ENCODE data around the gene ZNF175.
"Not testable (repeated sequence)": the region's sequence is repeated elsewhere in the genome, so short reads cannot be mapped to it uniquely, and the experiment has no call there.

ZNF175 gene

DNA sequence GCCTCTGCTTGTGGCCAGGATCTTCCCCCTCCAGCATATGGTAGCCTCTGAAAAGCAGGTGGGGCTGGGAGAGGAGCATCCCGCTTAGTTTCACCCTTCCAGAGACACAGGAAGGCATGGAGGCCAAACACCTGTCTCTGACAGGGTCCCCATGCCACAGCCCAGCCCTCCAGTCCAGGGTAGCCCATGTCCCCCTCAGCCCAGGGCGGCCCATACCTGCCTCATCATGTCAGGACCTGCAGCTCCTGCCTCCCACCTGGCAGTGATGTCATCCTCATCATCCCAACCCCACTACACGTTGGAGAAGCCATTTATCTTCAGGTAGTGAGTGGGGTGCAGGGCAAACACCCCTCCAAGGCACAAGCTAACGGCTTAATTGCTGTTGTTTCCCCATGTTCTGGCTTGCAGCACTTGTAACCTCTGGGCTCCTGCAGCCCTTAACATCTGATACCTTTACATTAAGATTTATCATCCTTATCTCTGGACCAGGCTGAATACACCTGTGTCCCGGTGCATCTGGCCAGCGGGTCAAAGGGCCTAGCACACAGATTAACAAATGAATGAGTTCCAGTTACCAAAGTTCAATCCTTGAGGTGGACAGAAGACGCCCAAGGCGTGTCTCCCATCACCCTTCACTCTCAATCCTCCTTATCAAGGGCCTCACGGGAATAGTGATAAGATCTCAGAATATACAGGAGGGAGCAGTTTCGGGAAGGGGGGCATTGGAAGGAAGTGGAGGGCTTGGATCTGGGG, 22.2 kb downstream of the ZNF175 start:
- no peak for DNase-seq

DNA sequence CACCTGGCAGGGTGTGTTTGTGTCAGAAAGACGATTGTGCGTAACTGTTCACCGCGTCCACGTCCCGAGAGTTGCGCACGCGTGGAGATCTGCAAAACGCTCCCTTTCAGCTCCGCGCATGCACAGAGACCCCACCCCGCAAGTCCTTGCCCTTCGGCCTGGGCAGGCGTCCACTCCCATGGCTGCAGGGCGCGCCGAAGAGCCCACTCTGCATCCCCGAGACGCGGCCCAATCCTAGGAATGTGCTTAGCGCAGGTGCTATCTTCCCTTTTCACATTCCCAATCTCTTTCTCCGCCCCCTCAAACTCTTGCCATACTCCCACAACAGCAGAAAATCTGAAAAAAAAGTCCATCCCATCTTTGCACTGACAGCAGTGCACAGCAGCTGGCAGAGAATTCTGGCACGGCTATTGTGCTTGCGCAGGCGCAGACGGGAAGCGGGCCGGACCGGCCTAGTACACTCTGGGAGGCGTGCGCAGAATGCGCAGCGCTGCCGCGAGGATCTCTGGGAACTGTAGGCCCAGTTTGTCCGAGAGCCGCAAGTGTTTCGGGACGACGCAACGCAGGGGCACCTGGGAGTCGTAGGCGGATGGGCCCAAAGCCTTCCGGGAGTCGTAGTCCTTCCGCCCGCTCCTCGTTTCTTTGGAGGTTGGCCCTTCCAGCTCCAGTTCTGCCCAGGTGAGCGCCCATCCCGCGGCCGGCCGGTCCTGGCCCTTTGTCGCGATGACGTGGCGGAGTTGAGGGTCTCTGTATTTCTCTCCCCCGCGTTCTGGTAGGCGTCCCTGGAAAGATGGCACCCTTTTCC, 23.1 kb downstream of the ZNF175 start:
- DNase-seq = peak; percentile 89

DNA sequence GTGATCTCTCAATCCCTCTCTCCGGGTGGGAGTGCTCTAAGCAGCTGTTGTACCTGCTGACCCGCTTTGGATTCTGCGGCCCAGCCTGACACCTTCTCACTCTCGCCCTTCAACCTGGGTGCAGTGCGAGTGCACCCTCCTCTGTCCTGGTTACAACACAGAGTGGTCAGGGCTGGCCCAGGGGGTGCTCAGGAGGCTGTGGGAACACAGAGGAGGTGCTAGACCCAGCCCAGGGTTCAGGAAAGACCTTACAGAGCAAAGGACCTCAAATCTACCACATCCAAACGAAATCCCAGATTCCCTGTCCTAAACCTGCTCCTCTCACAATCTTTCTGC, 23.7 kb downstream of the ZNF175 start:
- no peak for DNase-seq

DNA sequence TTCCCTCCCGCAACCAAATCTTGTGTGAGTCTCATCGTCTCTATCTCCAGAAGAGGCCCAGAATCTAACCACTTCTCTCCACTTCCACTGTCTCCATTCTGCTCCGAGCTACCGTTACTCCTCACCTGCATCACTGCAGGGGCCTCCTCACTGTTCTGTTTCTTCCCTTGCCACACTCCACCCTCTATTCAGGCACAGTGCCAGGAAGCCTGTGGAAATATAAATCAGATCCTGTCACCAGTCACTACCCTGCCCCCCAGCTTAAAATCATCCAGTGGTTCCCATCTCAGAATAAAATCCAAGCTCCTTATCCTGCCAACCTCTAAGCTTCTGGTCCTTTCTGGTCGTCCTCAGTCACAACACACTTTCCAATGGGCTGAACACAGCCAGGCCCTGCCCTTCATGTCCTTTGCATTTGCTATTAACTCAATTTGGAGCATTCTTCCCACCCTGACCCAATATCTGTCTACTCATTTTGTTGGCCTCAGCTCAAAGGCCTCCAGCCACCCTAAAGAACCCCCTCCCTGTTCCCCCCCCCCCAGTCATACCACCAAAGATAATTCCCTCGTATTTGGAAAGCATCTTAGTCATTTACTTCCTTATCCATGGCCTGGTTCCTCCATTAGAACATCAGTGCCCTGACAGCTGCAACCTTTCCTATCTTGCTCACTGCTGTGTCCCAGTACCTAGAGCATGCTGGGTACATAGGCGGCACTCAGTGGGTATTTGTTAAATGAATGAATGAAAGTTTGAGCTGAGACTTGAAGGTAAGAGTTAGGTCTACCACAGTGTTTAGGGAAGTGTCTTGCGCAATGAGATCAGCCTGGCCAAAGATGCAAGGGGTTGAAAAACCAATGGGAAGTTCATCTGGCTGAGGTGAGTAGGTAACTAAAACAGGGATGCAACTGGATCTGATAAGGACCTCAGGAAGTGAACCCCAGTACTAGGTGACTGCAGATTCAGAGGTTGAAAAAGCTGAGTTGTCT, 24.4 kb downstream of the ZNF175 start:
- DNase-seq = no peak

DNA sequence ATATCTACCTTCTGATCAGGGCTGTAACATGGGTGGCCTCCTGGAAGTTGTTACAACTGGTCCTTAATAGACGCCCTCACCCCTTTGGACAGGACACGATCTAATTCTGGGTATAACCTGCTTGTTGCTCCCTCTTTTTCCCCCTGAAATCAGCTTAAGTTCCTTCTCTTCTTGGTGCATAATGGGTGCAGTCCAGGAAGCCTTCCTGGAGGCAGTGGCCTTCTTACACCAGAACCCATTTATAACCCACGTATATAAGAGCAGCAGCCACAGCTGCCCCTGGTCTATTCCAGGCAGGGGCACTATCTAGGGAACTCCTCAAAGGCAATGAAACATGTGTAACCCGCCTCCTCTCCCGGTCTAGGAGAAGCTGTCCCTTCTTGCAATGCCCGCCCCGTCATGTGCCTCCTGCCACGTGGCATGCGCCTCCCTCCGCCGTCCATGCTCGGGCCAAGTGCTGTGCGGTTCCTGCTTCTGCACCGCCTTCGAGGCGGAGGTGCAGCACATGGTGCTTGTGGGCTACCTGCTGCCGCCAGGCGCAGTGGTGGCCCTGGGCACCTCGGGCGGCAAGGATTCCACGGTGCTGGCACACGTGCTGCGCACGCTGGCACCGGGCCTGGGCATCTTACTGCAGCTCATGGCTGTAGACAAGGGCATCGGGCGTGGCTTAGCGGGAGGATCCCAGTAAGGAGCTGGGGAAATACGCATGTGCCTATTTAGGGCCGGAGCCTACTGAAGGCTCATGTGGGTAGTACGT, 27.3 kb downstream of the ZNF175 start:
- no peak for DNase-seq

DNA sequence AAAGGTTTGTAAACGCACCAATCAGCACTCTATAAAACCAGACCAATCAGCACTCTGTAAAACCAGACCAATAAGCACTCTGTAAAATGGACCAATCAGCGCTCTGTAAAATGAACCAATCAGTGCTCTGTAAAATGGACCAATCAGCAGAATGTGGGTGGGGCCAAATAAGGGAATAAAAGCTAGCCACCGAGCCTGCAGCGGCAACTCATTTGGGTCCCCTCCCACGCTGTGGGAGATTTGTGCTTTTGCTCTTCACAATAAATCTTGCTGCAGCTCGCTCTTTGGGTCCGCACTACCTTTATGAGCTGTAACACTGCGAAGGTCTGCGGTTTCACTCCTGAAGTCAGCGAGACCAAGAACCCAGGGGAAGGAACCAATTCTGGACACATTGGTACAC, 28.0 kb downstream of the ZNF175 start:
- DNase-seq = no peak

DNA sequence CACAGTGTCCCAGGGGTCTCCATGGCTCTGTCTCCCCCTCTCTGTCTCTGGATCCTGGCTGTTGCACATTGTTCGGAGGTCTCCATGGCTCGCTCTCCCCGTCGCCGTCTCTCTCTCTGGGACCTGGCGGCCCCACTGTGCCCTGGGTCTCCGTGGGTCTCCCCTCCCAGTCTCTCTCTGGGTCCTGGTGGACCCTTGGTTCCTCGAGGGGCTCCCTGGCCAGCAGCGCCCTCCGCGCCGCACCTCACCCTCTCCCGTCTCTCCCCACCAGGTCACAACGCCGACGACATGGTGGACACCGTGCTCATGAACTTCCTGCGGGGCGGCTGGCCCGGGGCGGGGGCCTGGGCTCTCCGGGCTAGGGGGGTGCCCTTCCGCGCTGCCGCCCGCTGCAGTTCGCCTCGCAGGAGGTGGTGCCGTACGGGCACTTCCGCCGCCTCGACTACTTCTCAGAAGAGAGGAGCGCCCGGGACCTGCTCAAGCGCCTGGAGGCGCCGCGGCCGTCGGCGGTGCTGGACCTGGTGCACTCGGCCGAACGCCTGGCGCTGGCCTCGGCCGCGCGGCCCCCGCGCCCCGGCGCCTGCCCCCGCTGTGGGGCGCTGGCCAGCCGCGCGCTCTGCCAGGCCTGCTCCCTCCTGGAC, 30.0 kb downstream of the ZNF175 start:
- DNase-seq = no peak

DNA sequence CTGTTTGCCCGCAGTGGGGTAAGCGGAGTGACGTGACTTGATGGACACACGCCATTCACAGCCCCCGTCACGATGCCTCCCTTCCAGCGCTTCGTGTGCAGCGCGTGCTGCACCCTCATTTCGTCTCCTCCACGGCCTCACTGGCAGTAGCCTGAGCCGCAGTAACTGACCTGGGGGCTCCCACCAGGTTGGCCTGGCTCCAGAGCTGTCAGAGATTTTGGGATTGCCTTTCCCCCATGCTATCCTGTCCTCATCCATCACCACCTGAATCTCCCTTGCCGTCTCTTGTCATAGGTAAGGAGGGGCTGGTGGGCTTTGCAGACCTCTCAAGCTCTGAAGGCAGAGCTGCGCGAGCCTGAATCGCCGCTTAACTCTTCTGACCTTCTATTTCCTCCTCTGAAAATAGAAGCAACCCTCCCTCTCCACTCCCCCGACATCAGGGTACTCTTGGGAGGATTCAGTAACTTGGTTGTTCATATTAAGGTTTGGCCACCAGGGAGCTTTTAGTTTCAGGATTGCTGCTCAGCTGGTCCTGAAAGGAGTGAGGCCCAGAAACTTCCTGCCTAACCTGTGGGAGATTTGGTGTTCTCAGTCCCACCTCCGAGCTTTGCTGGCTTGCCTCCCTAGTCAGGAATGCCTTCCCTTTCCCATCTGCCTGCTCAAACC, 31.2 kb downstream of the ZNF175 start:
- DNase-seq = no peak

DNA sequence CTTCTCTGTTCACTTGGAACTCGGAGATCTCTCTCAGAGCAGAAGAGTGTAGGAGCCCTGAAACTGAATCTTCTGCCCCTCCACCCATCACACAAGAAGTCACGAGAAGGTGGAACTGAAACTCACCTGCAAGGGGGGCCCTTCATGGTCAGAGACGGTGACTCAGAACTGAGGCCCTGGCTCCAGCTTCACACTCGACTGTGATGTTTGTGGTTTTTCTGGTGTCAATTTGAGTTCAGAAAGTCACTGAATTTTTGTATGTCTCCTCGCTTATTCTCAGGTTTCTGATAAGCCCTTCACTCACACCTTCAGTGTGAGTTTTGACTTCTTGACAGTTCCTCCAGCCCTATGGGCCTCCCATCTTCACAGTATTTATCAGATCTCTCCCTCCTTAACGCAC, 36.0 kb downstream of the ZNF175 start:
- DNase-seq = no peak

DNA sequence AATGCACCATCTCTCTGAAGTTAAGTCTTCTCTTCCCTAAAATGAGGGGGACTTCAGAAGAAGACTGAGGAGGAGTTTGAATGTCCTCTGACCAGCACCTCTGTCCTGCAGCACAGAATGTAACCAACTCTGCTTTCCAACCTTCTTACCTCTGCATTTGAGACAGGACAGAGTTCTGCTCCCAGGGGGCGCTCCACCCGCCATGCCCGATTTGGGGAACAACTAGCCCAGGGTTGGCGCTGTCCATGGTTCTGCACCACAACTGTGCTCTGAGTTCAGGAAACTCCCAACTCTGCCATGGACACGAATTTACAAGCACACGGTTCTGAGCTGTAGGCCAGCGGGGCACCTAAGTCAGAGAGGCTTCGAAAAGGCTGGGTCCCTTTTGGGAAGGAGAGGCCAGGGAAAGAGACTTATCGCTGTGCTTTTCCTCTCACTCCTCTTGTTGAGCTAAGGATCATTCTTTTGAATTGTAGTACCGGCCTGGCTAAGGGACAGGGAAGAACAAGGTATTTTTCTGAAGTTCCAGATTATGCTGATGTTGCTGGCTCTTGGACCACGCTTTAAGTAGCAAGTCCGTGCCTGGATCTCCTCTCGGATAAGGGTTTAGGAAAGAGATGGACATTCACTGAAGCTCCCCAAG, 37.0 kb downstream of the ZNF175 start:
- DNase-seq = no peak

DNA sequence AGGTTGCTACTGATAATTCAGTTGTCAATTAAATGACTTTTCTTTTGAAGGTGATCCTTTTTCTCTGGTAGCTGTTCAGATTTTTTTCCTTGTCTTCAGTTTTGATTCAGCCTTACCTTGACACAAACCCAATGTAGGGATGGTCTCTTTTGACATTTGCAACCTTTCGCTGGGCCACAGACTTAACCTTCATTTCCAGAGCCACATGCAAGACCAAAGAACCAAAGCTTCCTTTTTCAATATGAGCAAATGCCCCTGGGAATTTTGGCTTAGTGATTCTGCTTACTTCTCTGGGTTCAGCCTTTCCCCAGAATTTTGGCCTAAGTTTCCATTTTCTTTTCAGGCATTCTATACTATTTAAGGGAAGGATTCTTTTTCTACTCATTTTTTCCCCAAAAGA, 39.5 kb downstream of the ZNF175 start:
- DNase-seq = no peak

DNA sequence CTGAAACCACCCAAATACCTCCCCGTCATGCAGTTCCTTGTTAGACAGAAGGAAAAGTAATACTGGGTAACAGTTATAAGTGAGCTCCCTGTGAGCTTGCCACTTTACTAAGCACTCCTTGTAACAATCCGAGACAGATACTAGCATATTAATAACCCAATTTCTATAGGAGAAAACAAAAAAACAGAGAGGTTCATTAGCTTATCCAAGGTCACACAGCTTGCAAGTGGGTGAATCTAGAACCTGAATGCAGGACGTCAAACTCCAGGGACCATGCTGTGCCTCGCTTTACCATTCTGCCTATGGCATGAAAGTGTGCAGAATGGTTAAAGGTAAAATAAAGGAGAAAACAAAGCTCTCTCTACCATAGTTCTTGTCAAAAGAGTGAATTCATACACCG, 43.7 kb downstream of the ZNF175 start:
- DNase-seq = no peak

DNA sequence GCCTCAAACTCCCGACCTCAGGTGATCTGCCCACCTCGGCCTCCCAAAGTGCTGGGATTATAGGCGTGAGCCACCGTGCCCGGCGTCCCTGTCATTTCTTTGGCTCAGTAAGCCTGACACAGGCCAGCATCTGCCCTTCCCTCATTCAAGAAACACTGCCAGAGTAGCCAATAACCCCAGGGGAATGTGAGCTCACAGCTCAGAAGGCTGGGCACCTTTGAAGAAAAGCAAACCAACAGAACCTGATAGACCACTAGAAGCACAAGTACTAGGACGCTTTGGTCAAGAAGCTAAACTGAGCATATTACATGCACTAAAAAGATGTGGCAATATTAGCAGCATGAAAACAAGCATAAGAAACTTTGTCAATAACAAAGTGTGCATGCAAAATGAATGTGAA, 44.9 kb downstream of the ZNF175 start:
- no peak for DNase-seq

DNA sequence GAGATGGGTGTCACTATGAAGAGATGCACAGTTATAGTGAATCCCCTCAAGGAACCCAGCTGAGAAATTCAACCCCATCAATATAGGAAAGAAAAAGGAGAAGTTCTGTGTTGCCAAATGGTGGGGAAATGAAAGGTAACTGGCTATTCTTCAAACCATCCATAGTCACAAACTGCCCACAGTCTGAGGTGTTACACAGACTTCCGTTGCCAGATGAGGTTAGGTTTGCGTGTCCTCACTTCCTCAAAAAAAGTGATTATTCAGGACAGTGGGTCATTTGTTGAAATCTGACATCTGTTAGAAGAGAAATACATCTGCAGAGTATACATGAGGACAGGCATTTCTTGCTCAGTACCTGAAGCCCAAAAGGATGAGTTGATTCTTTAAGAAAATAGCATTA, 50.1 kb downstream of the ZNF175 start:
- DNase-seq = no peak

DNA sequence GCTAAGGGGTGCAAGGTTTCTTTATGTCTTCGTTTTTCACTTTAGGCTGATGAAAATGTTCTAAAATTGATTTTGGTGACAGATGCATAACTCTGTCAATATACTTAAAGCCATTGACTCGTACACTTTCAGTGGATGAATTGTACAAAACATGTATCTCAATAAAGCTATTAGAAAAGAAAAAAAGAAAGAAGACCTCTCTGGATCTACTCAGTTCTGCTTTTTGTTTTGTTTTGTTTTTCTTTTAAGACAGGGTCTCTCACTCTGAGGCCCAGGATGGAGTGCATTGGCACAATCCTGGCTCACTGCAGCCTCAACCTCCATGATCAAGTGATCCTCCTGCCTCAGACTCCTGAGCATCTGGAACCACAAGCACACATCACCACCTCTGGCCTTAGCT, 55.6 kb downstream of the ZNF175 start:
- no peak for DNase-seq

DNA sequence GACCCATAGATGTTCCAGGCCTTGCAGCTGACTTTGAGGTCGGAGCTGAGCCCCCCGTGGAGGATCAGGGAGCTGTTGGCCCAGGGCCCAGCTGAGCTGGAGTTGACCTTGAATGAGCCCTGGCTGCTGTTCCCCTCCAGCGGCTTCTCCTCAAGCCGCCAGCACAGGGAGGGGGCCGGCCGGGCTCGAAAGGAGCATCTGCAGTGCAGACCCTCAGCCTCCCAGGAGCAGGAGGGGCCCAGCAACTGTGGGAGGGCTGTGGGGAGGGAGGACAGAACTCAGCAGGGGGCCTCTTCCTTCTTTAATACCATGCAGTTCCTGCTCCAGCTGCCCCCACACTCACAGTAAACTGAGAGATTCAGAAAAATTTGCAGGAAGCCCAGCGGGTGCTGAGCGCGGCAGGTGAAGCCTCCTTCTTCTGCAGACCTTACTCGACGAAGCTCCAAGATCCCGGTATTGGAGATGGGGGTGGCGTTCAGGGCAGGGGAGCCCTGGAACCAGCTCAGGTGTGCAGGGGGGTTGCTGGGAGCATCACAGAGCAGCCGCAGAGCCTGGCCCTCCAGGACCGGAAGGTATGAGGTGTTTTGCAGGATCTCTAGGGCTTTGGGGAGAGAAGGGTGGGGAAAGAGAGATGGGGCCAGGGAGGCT, 56.5 kb downstream of the ZNF175 start:
- DNase-seq = no peak

DNA sequence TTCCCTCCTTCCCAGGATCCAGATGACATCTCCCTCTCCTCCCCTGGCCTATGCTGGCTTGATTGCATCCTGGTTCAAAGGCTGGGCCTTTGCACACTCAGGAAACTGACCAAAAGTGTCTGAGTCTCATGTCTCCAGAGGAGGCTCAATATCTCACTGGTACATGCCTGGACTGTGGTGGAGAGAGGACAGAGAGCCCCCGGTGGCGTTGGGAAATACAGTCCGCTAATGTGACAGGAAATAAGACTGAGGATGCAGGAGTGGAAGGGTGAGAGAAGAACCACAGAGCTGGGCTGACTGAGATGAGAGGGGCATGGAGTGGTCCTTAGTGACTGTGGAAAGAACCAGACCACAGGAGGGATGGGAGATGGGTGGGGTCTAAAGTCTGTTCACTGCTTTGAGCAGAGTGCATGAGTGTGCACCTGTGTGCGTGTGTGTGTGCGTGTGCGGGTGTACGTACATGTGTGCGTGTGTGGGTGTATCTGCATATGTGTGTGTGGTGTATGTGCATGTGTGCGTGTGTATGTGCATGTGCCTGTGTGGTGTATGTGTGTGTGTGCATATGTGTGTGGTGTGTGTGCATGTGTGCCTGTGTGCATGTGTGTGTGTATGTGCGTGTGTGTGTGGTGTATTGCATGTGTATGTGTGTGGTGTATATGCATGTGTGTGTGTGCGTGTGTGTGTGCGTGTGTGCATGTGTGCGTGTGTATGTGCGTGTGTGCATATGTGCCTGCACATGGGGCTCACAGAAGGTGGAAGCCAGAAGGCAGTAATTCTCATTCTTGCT, 57.3 kb downstream of the ZNF175 start:
- no peak for DNase-seq

DNA sequence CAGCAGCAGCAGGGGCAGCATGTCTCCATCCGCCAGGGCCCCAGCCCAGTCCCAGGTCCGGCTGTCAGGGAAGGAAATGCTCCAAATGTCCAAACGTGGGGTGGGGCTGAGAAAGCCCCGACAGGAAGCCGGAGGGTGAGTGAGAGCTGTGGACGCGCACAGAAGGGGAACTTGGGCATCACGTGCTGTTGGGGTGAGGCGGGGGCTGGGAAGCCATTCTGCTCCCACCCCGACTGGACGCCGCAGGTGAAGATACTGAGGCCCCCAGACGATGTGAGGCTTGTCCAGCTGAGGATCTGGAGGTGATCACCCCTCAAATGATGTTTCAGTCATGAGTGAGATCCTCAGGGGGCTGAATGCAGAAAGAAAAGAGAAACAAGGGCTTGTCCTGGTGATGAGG, 59.2 kb downstream of the ZNF175 start, which contains the start of gene SIGLEC5:
Gene SIGLEC5, minus strand, starts transcription at position 87 of the 400 bp plus-strand sequence. Its CDS starts 66 bp downstream, at position 21.
- not testable (repeated sequence) for DNase-seq

DNA sequence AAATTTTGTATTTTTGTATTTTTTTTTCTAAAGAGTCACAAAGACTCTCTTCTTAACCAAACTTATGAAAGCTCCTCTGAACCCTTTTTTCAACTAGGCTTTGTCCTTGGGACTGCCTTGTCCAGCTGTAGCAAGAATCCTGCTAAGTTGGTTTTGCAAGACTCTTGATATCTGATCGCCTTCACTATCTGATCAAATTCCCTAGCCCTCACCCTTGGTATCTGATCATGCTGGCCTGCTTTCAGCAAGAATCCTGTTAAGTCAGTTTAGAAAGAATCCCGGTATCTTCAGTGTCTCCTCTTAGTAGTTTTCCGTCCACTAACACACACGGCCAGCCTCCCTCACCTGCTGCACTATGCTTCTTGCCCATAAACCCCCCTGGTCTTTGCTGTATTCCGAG, 61.0 kb downstream of the ZNF175 start:
- DNase-seq = no peak
